Measurements from ENCODE around the gene PRSS56.
A peak's percentile ranks its signal among the peaks of the same experiment; 100 is the strongest.

Gene PRSS56

GRCh38 chr2:232503809-232504323 is 16.3 kb upstream of the PRSS56 start:
- no CpG with 5 or more reads among the region's 16 CpGs for WGBS (ENCODE audit: extremely low coverage, insufficient coverage, insufficient read length)

DNA sequence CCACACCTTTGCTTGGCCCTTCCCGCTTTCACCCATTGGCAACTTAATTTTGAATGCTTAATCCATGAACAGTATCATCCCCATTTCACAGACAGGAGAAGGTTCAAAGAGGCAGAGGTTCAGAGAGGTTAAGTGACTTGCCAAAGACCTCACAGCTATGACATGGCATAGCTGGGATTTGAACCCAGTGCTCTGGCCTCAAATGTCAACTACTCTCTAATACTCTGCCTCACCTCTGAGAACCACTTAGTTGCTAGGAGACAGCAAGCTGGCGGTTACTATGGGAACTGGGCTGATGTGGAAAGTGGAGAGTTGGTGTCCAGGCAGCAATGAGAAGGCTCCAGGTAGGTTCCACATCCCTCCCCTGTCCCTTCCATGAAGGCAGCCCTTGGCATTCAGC is 15.8 kb upstream of the PRSS56 start:
- Histone ChIP-seq H3K79me2 (ENCODE audit: control insufficient read depth, insufficient read depth, low read length, poor library complexity) (no peaks in the 10 kb centered on the region), H3K18ac (ENCODE audit: low read length) (no peak overlapping the region)

More at GRCh38 chr2:232503809-232504323, 16.3 kb upstream of the PRSS56 start:
- H3K9me3 ChIP-seq (ENCODE audit: insufficient read depth, low read depth, low read length) = peaks cover 12% of the 10 kb centered on the region
- no peak overlapping the region for H4K91ac ChIP-seq (ENCODE audit: low read depth, low read length)
- H3K27ac ChIP-seq (ENCODE audit: low read depth, low read length) = no peak overlapping the region
- H3K9ac ChIP-seq (ENCODE audit: low read length) = no peak overlapping the region
- DNase-seq = no peak
- H3K79me2 ChIP-seq (ENCODE audit: control insufficient read depth, insufficient read depth, low read length, poor library complexity) = no peaks in the 10 kb centered on the region
- no peak overlapping the region for H2BK120ac ChIP-seq (ENCODE audit: insufficient read depth, low read length, poor library complexity)
- H4K8ac ChIP-seq (ENCODE audit: low read depth, low read length) = no peak overlapping the region
- no peak overlapping the region for H3K18ac ChIP-seq (ENCODE audit: low read length)
- H3K4me3 ChIP-seq (ENCODE audit: low read depth, low read length) = no peak overlapping the region
- no peak overlapping the region for H3K14ac ChIP-seq (ENCODE audit: low read length)
- H3K4me2 ChIP-seq (ENCODE audit: low read length) = peak overlapping the region; percentile 57
- peaks cover 31% of the 10 kb centered on the region for H3K27me3 ChIP-seq (ENCODE audit: insufficient read depth, low read length)
- H2AK5ac ChIP-seq (ENCODE audit: low read length) = no peak overlapping the region
- H4K12ac ChIP-seq (ENCODE audit: low read depth, low read length) = no peak overlapping the region
- H2BK5ac ChIP-seq (ENCODE audit: low read depth, low read length, poor library complexity) = no peak overlapping the region
- no peaks in the 10 kb centered on the region for H3K79me1 ChIP-seq (ENCODE audit: low read length)
- no peaks in the 10 kb centered on the region for H3K36me3 ChIP-seq (ENCODE audit: control insufficient read depth in 1 of 2, insufficient read depth in 2 of 2, low read length in 2 of 2)
- H3K4ac ChIP-seq (ENCODE audit: low read depth, low read length) = no peak overlapping the region
- no peak overlapping the region for H2BK12ac ChIP-seq (ENCODE audit: low read length)
- peaks cover 0 to 8% of the 10 kb centered on the region in 2 experiments for H3K4me1 ChIP-seq (ENCODE audit: control insufficient read depth in 1 of 2, insufficient read depth in 2 of 2, low read length in 2 of 2)
- no peak overlapping the region for H3K23ac ChIP-seq (ENCODE audit: low read length)
- H2AFZ ChIP-seq (ENCODE audit: insufficient read depth, low read length, poor library complexity) = no peak overlapping the region

DNA sequence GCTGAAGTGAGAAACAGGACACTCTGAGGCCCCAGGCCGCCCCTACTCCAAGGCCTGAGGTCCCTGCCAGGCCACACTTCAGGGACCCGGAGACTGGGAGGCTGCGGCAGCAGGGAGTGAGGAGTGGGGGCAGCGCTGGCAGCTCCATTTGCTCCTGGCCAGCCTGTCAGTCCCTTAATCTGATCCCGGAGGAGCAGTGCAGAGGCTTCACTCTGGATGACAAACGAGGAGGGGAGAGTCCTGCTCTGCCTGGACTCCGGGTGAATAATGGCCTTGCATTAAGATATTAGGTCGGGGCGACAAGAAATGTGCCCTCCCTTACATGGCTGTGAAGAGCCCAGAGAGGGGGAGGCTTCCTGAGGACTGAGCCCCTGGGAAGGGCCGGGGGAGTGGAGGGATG is 14.3 kb upstream of the PRSS56 start:
- Histone ChIP-seq H3K4me3 (ENCODE audit: low read depth, low read length) (no peak overlapping the region), H2AK5ac (ENCODE audit: low read length) (no peak overlapping the region), H3K18ac (ENCODE audit: low read length) (no peak overlapping the region), H3K9ac (ENCODE audit: low read length) (no peak overlapping the region), H4K12ac (ENCODE audit: low read depth, low read length) (no peak overlapping the region), H2BK12ac (ENCODE audit: low read length) (no peak overlapping the region), H3K14ac (ENCODE audit: low read length) (no peak overlapping the region), H3K23ac (ENCODE audit: low read length) (no peak overlapping the region), H2BK120ac (ENCODE audit: insufficient read depth, low read length, poor library complexity) (no peak overlapping the region), H2AFZ (ENCODE audit: insufficient read depth, low read length, poor library complexity) (no peak overlapping the region), H2BK5ac (ENCODE audit: low read depth, low read length, poor library complexity) (no peak overlapping the region), H3K4me2 (ENCODE audit: low read length) (no peak overlapping the region), H4K8ac (ENCODE audit: low read depth, low read length) (no peak overlapping the region), H3K36me3 (ENCODE audit: control insufficient read depth in 1 of 2, insufficient read depth in 2 of 2, low read length in 2 of 2) (no peaks in the 10 kb centered on the region), H3K9me3 (ENCODE audit: insufficient read depth, low read depth, low read length) (peaks cover 7% of the 10 kb centered on the region), H3K79me2 (ENCODE audit: control insufficient read depth, insufficient read depth, low read length, poor library complexity) (no peaks in the 10 kb centered on the region), H3K79me1 (ENCODE audit: low read length) (no peaks in the 10 kb centered on the region), H3K4me1 (ENCODE audit: control insufficient read depth in 1 of 2, insufficient read depth in 2 of 2, low read length in 2 of 2) (peaks cover 0 to 8% of the 10 kb centered on the region in 2 experiments), H4K91ac (ENCODE audit: low read depth, low read length) (no peak overlapping the region), H3K4ac (ENCODE audit: low read depth, low read length) (no peak overlapping the region), H3K27ac (ENCODE audit: low read depth, low read length) (no peak overlapping the region), H3K27me3 (ENCODE audit: insufficient read depth, low read length) (peaks cover 31% of the 10 kb centered on the region)
- WGBS (ENCODE audit: extremely low coverage, insufficient coverage, insufficient read length) = no CpG with 5 or more reads among the region's 10 CpGs
- DNase-seq = no peak

More for the DNA sequence above, 15.8 kb upstream of the PRSS56 start:
- H4K91ac ChIP-seq (ENCODE audit: low read depth, low read length) = no peak overlapping the region
- H3K4me2 ChIP-seq (ENCODE audit: low read length) = no peak overlapping the region
- no peak overlapping the region for H2BK120ac ChIP-seq (ENCODE audit: insufficient read depth, low read length, poor library complexity)
- H3K4ac ChIP-seq (ENCODE audit: low read depth, low read length) = no peak overlapping the region
- peaks cover 7% of the 10 kb centered on the region for H3K9me3 ChIP-seq (ENCODE audit: insufficient read depth, low read depth, low read length)
- no peak for DNase-seq
- no peak overlapping the region for H4K8ac ChIP-seq (ENCODE audit: low read depth, low read length)
- H2BK12ac ChIP-seq (ENCODE audit: low read length) = no peak overlapping the region
- peaks cover 0 to 8% of the 10 kb centered on the region in 2 experiments for H3K4me1 ChIP-seq (ENCODE audit: control insufficient read depth in 1 of 2, insufficient read depth in 2 of 2, low read length in 2 of 2)
- H2AFZ ChIP-seq (ENCODE audit: insufficient read depth, low read length, poor library complexity) = no peak overlapping the region
- no peak overlapping the region for H4K12ac ChIP-seq (ENCODE audit: low read depth, low read length)
- H3K14ac ChIP-seq (ENCODE audit: low read length) = no peak overlapping the region
- H3K23ac ChIP-seq (ENCODE audit: low read length) = no peak overlapping the region
- H3K79me1 ChIP-seq (ENCODE audit: low read length) = no peaks in the 10 kb centered on the region
- no CpG with 5 or more reads among the region's 2 CpGs for WGBS (ENCODE audit: extremely low coverage, insufficient coverage, insufficient read length)
- no peak overlapping the region for H3K4me3 ChIP-seq (ENCODE audit: low read depth, low read length)
- no peak overlapping the region for H2AK5ac ChIP-seq (ENCODE audit: low read length)
- no peaks in the 10 kb centered on the region for H3K36me3 ChIP-seq (ENCODE audit: control insufficient read depth in 1 of 2, insufficient read depth in 2 of 2, low read length in 2 of 2)
- H2BK5ac ChIP-seq (ENCODE audit: low read depth, low read length, poor library complexity) = no peak overlapping the region
- peaks cover 31% of the 10 kb centered on the region for H3K27me3 ChIP-seq (ENCODE audit: insufficient read depth, low read length)
- no peak overlapping the region for H3K9ac ChIP-seq (ENCODE audit: low read length)
- H3K27ac ChIP-seq (ENCODE audit: low read depth, low read length) = no peak overlapping the region

- H3K4me2 ChIP-seq (ENCODE audit: low read length) = no peak overlapping the region
- H3K4me3 ChIP-seq (ENCODE audit: low read depth, low read length) = no peak overlapping the region
- H2AFZ ChIP-seq (ENCODE audit: insufficient read depth, low read length, poor library complexity) = no peak overlapping the region
- no peaks in the 10 kb centered on the region for H3K79me1 ChIP-seq (ENCODE audit: low read length)
- no peak overlapping the region for H3K23ac ChIP-seq (ENCODE audit: low read length)
- no peak overlapping the region for H4K12ac ChIP-seq (ENCODE audit: low read depth, low read length)
- no peak overlapping the region for H4K8ac ChIP-seq (ENCODE audit: low read depth, low read length)
- no peak overlapping the region for H3K18ac ChIP-seq (ENCODE audit: low read length)
- H3K9ac ChIP-seq (ENCODE audit: low read length) = no peak overlapping the region
- H3K14ac ChIP-seq (ENCODE audit: low read length) = no peak overlapping the region
- H2BK5ac ChIP-seq (ENCODE audit: low read depth, low read length, poor library complexity) = no peak overlapping the region
- peaks cover 0 to 8% of the 10 kb centered on the region in 2 experiments for H3K4me1 ChIP-seq (ENCODE audit: control insufficient read depth in 1 of 2, insufficient read depth in 2 of 2, low read length in 2 of 2)
- no CpG with 5 or more reads among the region's 4 CpGs for WGBS (ENCODE audit: extremely low coverage, insufficient coverage, insufficient read length)
- H3K79me2 ChIP-seq (ENCODE audit: control insufficient read depth, insufficient read depth, low read length, poor library complexity) = no peaks in the 10 kb centered on the region
- no peak overlapping the region for H3K27ac ChIP-seq (ENCODE audit: low read depth, low read length)
- no peak overlapping the region for H2AK5ac ChIP-seq (ENCODE audit: low read length)
- H3K4ac ChIP-seq (ENCODE audit: low read depth, low read length) = no peak overlapping the region
- H4K91ac ChIP-seq (ENCODE audit: low read depth, low read length) = no peak overlapping the region
- H3K9me3 ChIP-seq (ENCODE audit: insufficient read depth, low read depth, low read length) = peaks cover 7% of the 10 kb centered on the region
- DNase-seq = no peak
- H2BK120ac ChIP-seq (ENCODE audit: insufficient read depth, low read length, poor library complexity) = no peak overlapping the region
- peaks cover 31% of the 10 kb centered on the region for H3K27me3 ChIP-seq (ENCODE audit: insufficient read depth, low read length)
- H2BK12ac ChIP-seq (ENCODE audit: low read length) = no peak overlapping the region
- no peaks in the 10 kb centered on the region for H3K36me3 ChIP-seq (ENCODE audit: control insufficient read depth in 1 of 2, insufficient read depth in 2 of 2, low read length in 2 of 2)
Observed at GRCh38 chr2:232506709-232507108, 13.5 kb upstream of the PRSS56 start.
